ENCODE measurements around the gene ITIH4. TPM values are rescaled to one million over a fixed set of nuclear protein-coding genes. Genes with fewer than 3 reads are reported as not detected.

Gene ITIH4
- total RNA-seq, 3 donors from 2014 or later, result 1.9 to 6.0 (median 4.3) TPM

- no peaks in the 10 kb centered on the region for H3K36me3 ChIP-seq (ENCODE audit: low read depth)
- ATAC-seq (no peak), DNase-seq (no peak)
- H3K4me3 ChIP-seq, result no peak overlapping the region
- no peak for TF ChIP-seq CTCF (IDR thresholded peaks at IDR 0.05)
- no peaks in the 10 kb centered on the region for H3K4me1 ChIP-seq (ENCODE audit: low read depth)
- intact Hi-C loops (cut with DNase I, micrococcal nuclease), result no loop called here
- no peaks in the 10 kb centered on the region for H3K9me3 ChIP-seq
These were observed 54.6 kb downstream of the ITIH4 start for GRCh38 chr3:52775877-52776276.

GRCh38 chr3:52774901-52775864 lies 55.3 kb downstream of the ITIH4 start:
- no peaks in the 10 kb centered on the region for H3K36me3 ChIP-seq (ENCODE audit: low read depth)
- no peaks in the 10 kb centered on the region for H3K9me3 ChIP-seq
- no peak overlapping the region for H3K4me3 ChIP-seq
- no peak for TF ChIP-seq CTCF (IDR thresholded peaks at IDR 0.05)
- peak in 2 of 3 donors; percentile 40 to 42 for DNase-seq
- ATAC-seq, result no peak
- intact Hi-C loops (cut with DNase I, micrococcal nuclease), result no loop called here
- no peaks in the 10 kb centered on the region for H3K4me1 ChIP-seq (ENCODE audit: low read depth)

- DNase-seq (no peak), ATAC-seq (no peak)
- Histone ChIP-seq H3K4me1 (ENCODE audit: low read depth) (peaks cover 9% of the 10 kb centered on the region), H3K36me3 (ENCODE audit: low read depth) (no peaks in the 10 kb centered on the region), H3K4me3 (no peak overlapping the region), H3K9me3 (no peaks in the 10 kb centered on the region)
- intact Hi-C loops (cut with DNase I, micrococcal nuclease), result no loop called here
- no peak for TF ChIP-seq CTCF (IDR thresholded peaks at IDR 0.05)
These were observed 56.3 kb downstream of the ITIH4 start for GRCh38 chr3:52774066-52774713.

- DNase-seq (peak in 1 of 3 donors; percentile 25), ATAC-seq (no peak)
- Histone ChIP-seq H3K4me1 (ENCODE audit: low read depth) (peaks cover 10% of the 10 kb centered on the region), H3K36me3 (ENCODE audit: low read depth) (no peaks in the 10 kb centered on the region), H3K4me3 (no peak overlapping the region), H3K9me3 (no peaks in the 10 kb centered on the region)
- intact Hi-C loops (cut with DNase I, micrococcal nuclease), result no loop called here
- TF ChIP-seq CTCF (IDR thresholded peaks at IDR 0.05), result no peak
These were observed 57.0 kb downstream of the ITIH4 start for GRCh38 chr3:52773361-52774065.

- intact Hi-C loops (cut with DNase I, micrococcal nuclease), result no loop called here
- Histone ChIP-seq H3K9me3 (no peaks in the 10 kb centered on the region), H3K4me1 (ENCODE audit: low read depth) (peaks cover 10% of the 10 kb centered on the region), H3K36me3 (ENCODE audit: low read depth) (no peaks in the 10 kb centered on the region), H3K4me3 (no peak overlapping the region)
- DNase-seq (no peak), ATAC-seq (no peak)
- no peak for TF ChIP-seq CTCF (IDR thresholded peaks at IDR 0.05)
These were observed 58.8 kb downstream of the ITIH4 start for GRCh38 chr3:52771702-52772101.

Measured in mucosa of descending colon (tissue), 3 donors.